GM13976 (cell line): ENCODE data around the gene ABR.

Experiments
- DNase-seq: peaks from one replicate; pipeline ENCODE4 v3.0.0; 2012; ENCODE audit warnings: low spot score
- in situ Hi-C: fragments of 300-500 bp; cut with MboI; formaldehyde crosslinking; loops from one replicate; pipeline ENCODE4 v1.12.0; 2022; ENCODE audit warnings: low sequenced_read_pairs, mixed read lengths, inconsistent platforms; ENCODE audit not compliant: unreplicated experiment
- TF ChIP-seq, protein P1 (sequence below): IDR thresholded peaks from 2 replicates; pipeline ENCODE4 v1.5.1; 2012; ENCODE audit warnings: borderline replicate concordance, mild to moderate bottlenecking; ENCODE audit not compliant: insufficient read depth; ENCODE audit errors: extremely low read depth, missing control alignments, control extremely low read depth

The ABR gene

GRCh38 chr17:1089915-1090314 lies 89.9 kb downstream of the ABR start:
- in situ Hi-C loops: no loop called here
- TF ChIP-seq, protein P1, sequence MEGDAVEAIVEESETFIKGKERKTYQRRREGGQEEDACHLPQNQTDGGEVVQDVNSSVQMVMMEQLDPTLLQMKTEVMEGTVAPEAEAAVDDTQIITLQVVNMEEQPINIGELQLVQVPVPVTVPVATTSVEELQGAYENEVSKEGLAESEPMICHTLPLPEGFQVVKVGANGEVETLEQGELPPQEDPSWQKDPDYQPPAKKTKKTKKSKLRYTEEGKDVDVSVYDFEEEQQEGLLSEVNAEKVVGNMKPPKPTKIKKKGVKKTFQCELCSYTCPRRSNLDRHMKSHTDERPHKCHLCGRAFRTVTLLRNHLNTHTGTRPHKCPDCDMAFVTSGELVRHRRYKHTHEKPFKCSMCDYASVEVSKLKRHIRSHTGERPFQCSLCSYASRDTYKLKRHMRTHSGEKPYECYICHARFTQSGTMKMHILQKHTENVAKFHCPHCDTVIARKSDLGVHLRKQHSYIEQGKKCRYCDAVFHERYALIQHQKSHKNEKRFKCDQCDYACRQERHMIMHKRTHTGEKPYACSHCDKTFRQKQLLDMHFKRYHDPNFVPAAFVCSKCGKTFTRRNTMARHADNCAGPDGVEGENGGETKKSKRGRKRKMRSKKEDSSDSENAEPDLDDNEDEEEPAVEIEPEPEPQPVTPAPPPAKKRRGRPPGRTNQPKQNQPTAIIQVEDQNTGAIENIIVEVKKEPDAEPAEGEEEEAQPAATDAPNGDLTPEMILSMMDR: no peak
- no peak for DNase-seq

DNA sequence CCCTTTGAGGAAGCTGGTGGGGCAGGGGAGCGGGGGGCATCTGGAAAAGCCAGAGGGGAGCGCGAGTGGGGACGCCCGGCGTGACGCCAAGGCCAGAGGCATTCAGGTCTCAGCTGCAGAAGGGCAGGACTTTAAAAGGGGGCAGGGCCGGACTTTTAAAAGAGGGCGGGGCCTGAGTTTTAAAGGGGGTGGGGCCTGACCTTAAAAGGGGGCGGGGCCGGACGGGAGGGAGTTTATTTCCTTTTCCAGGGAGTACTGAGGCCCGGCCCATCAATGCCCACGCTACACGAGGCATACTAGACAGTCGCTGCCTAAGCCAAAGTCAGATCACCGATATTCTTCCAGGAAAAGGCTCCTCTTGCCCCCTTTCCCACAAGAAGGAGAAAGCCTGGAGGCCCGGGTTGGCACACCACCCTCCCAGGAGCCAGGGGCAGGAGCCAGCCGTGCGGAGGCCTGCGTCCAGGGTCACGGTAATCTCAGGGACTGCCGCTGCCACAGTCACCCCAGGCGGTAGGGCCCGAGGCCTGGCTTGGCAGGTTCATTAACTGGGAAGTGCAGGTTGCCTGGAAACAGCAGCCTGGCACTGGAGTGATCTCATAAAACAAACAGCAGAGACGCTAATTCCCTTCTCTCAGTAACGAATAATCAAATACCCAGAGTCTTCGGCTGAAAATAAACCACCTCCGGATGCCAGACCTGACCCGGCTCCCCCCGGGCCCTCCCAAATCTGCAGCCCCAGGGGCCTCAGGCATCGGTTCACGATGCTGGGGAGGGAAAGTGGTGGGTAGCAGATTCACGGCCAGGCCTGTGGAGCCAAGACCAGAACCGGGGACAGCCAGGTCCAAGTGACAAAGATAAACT lies 92.2 kb downstream of the ABR start:
- TF ChIP-seq, protein P1: no peak
- in situ Hi-C loops: no loop called here
- no peak for DNase-seq

DNA sequence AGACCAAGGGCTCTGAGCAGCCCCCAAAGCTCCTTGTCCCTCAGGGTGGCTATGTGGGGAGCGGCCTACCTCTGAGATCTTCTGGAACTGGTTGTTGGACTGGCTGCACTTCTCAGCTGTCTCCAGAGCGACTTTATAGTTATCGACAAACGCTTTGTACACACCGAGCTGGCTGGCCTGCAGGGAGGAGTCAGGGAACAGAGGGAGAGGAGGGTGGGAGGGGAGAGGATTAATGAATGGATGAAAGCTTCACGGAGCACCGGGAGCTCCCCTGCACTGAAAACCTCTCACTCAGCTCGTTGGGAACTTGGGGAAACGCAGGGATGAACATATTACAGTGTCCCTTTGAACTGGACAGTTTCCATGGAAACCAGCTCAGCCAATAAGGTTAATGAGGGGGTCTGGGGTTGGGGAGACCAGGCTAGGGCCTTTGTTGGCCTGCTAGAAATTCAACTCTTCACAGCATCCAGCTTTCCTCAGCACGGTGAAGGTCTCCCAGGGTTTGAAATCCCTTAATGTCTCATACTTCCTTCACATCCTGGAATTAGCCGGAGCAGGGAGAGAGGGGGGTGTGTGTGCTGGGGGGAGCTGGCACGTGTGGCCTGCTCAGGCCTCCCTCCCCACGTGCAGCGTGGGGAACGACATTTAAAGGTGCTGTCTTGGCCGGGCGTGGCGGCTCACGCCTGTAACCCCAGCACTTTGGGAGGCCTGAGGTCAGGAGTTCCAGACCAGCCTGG lies 96.2 kb downstream of the ABR start:
- TF ChIP-seq, protein P1: no peak
- no peak for DNase-seq
- in situ Hi-C loops: no loop called here

- DNase-seq: no peak
- in situ Hi-C loops: no loop called here
- TF ChIP-seq, protein P1: no peak
Observed at GRCh38 chr17:1082579-1082978, 97.2 kb downstream of the ABR start.

DNA sequence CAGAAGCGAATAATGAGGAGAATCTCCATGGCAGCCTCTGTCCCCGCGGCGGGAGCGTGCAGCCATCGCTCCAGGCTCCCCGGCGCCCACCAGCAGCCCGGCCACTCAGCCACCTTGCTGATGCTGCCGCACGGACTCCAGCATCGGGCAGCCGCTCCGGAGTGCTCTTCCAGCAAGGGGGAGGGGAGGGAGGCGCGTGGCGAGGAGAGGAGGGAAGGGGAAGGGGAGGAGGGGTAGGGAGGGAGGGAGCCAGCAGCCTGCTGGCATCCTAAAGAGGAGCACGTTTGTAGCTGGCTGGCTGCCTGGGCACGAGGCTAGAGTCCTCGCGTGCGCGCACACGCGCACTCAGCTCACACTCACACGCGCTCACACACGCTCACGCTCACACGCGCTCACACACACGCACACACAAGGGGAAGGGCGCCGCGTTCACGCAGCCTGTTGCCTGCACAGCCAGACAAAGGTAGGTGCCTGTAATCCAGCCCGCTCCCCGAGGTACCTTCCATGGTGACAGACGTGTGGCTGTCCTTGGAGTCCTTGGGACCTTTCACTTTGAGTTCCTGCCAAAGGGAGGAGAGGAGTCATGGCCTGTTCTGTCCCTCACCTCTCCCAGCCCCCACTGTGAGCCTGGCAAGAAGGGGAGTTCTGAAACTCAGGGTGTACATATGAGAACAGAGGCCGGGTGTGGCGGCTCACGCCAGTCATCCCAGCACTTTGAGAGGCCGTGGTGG lies 100.8 kb downstream of the ABR start:
- in situ Hi-C loops: no loop called here
- TF ChIP-seq, protein P1: no peak
- no peak for DNase-seq

- TF ChIP-seq, protein P1: no peak
- no peak for DNase-seq
- in situ Hi-C loops: no loop called here
Observed at GRCh38 chr17:1077986-1078711, 101.6 kb downstream of the ABR start.
